ENCODE measurements around the gene SMARCB1.

SMARCB1 gene

GRCh38 chr22:23759566-23759965, 27.2 kb upstream of the SMARCB1 start:
- no peak for DNase-seq (ENCODE audit: low read depth)
- H3K4me3 ChIP-seq (ENCODE audit: control insufficient read depth, low read depth, low read length), result no peak overlapping the region
- TF ChIP-seq, protein P1, sequence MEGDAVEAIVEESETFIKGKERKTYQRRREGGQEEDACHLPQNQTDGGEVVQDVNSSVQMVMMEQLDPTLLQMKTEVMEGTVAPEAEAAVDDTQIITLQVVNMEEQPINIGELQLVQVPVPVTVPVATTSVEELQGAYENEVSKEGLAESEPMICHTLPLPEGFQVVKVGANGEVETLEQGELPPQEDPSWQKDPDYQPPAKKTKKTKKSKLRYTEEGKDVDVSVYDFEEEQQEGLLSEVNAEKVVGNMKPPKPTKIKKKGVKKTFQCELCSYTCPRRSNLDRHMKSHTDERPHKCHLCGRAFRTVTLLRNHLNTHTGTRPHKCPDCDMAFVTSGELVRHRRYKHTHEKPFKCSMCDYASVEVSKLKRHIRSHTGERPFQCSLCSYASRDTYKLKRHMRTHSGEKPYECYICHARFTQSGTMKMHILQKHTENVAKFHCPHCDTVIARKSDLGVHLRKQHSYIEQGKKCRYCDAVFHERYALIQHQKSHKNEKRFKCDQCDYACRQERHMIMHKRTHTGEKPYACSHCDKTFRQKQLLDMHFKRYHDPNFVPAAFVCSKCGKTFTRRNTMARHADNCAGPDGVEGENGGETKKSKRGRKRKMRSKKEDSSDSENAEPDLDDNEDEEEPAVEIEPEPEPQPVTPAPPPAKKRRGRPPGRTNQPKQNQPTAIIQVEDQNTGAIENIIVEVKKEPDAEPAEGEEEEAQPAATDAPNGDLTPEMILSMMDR (conservative IDR thresholded peaks at IDR 0.05; ENCODE audit: control insufficient read depth, insufficient read depth, low read depth, low read length), result no peak

DNA sequence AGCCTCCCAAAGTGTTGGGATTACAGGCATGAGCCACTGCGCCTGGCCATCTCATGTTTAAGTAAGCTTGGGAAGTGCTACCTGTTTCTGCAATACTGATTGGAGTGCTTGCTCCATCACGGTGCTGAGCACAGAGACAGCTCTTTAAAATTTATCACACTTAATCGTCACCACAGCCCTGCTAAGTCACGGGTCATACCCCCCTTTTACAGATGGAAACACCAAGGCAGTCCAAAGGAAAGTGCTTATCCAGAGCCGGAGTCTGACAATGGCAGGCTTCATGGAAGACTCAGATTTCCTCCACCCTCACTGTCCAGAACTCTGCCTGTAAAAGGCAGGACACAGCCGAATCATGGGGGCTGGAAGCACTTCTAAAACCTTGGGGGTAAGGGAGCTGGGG, 26.7 kb upstream of the SMARCB1 start:
- DNase-seq (ENCODE audit: low read depth), result no peak
- H3K4me3 ChIP-seq (ENCODE audit: control insufficient read depth, low read depth, low read length), result no peak overlapping the region
- TF ChIP-seq, protein P1 (conservative IDR thresholded peaks at IDR 0.05; ENCODE audit: control insufficient read depth, insufficient read depth, low read depth, low read length), result no peak

DNA sequence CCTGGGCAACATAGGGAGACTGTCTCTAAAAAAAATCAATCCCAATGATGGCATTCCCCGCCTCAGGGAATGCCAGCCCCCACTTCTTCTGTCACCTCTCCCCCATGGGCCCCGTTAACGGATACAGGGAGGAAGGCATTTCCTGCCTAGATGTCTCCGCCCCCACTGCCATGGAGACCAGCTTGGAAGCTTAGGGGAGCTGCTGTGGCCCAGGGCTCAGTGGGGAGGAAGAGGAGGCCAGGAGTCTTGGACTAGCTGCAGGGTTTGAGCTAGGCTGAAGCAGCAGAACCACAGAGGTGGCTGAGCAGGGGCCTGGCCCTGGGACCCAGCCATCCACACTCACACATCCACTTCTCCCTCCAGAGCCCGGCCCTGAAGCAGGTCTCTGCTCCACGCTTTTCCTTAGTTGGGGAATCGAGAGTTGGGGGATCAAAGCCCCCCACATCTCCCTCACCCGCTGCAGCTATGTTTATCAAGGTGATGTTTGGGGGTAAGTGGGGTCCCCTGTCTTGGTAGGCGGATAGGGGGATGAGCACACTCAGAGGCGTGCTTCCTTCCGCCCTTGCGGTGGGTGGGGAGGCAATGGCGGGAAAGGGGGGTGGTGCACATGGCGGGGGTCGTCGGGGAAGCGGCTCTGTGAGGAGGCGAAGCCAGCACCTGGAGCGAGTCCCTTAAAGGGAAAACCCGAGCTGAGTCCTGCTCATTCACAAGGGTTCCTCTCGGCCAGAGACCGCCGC, 23.8 kb upstream of the SMARCB1 start, which contains the start of gene C22orf15:
C22orf15 (plus strand) TSS at position 149 of the 737 bp plus-strand sequence; CDS start at position 466, 317 bp downstream.
- no peak within 1 kb of the TSS for H3K4me3 ChIP-seq (ENCODE audit: control insufficient read depth, low read depth, low read length)
- DNase-seq (ENCODE audit: low read depth), result no peak
- TF ChIP-seq, protein P1 (conservative IDR thresholded peaks at IDR 0.05; ENCODE audit: control insufficient read depth, insufficient read depth, low read depth, low read length), result no peak

DNA sequence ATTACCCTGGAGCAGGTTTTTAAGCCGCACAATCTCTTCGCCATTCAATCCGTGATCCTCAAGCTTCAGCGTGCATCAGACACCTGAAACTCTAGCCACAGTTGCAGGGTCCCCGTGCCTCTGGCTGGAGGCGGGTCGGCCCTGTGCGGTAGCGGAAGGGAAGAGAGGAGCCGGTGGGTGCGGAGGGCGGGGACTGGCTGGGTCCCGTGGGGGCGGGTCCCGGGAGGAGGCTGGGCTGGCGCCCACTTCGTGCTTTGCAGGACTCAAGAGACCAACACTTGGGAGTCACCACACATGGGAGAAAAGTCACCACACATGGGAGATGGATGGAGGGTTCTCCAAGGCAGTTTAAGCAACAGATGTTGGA, 23.2 kb upstream of the SMARCB1 start:
- no peak for DNase-seq (ENCODE audit: low read depth)
- TF ChIP-seq, protein P1 (conservative IDR thresholded peaks at IDR 0.05; ENCODE audit: control insufficient read depth, insufficient read depth, low read depth, low read length), result no peak
- no peak overlapping the region for H3K4me3 ChIP-seq (ENCODE audit: control insufficient read depth, low read depth, low read length)

- DNase-seq (ENCODE audit: low read depth), result no peak
- TF ChIP-seq, protein P1 (conservative IDR thresholded peaks at IDR 0.05; ENCODE audit: control insufficient read depth, insufficient read depth, low read depth, low read length), result no peak
- no peak overlapping the region for H3K4me3 ChIP-seq (ENCODE audit: control insufficient read depth, low read depth, low read length)
These were observed 22.8 kb upstream of the SMARCB1 start for GRCh38 chr22:23763954-23764353.

- no peak overlapping the region for H3K4me3 ChIP-seq (ENCODE audit: control insufficient read depth, low read depth, low read length)
- no peak for DNase-seq (ENCODE audit: low read depth)
These were observed 21.6 kb upstream of the SMARCB1 start for GRCh38 chr22:23764899-23765881.

More at GRCh38 chr22:23764899-23765881, 21.6 kb upstream of the SMARCB1 start:
- TF ChIP-seq, protein P1 (conservative IDR thresholded peaks at IDR 0.05; ENCODE audit: control insufficient read depth, insufficient read depth, low read depth, low read length), result no peak
